ENCODE measurements around the gene FOXA1.
"Not testable (repeated sequence)": the region's sequence is repeated elsewhere in the genome, so short reads cannot be mapped to it uniquely, and the experiment has no call there.

FOXA1 gene

GRCh38 chr14:37588956-37589714 lies 5.9 kb downstream of the FOXA1 start:
- no peak for DNase-seq

- DNase-seq: no peak
These were observed 6.4 kb downstream of the FOXA1 start for GRCh38 chr14:37588667-37588955.

- no peak for DNase-seq
These were observed 7.0 kb downstream of the FOXA1 start for GRCh38 chr14:37587881-37588666.

GRCh38 chr14:37587131-37587803 lies 7.8 kb downstream of the FOXA1 start:
- no peak for DNase-seq

GRCh38 chr14:37586797-37587130 lies 8.3 kb downstream of the FOXA1 start:
- no peak for DNase-seq

GRCh38 chr14:37585971-37586796 lies 8.9 kb downstream of the FOXA1 start:
- DNase-seq: no peak

- DNase-seq: no peak
These were observed 9.9 kb downstream of the FOXA1 start for GRCh38 chr14:37585101-37585511.

- no peak for DNase-seq
These were observed 10.6 kb downstream of the FOXA1 start for GRCh38 chr14:37584211-37585100.

GRCh38 chr14:37583358-37584210 lies 11.5 kb downstream of the FOXA1 start:
- DNase-seq: no peak

GRCh38 chr14:37580146-37580545 lies 14.9 kb downstream of the FOXA1 start:
- no peak for DNase-seq

- DNase-seq: no peak
These were observed 15.8 kb downstream of the FOXA1 start for GRCh38 chr14:37579274-37579673.

GRCh38 chr14:37573356-37573755 lies 21.7 kb downstream of the FOXA1 start:
- DNase-seq: no peak

- DNase-seq: no peak
These were observed 23.7 kb downstream of the FOXA1 start for GRCh38 chr14:37571391-37571790.

- DNase-seq: no peak
These were observed 25.3 kb downstream of the FOXA1 start for GRCh38 chr14:37569729-37570128.

- no peak for DNase-seq
These were observed 28.2 kb downstream of the FOXA1 start for GRCh38 chr14:37566811-37567371.

GRCh38 chr14:37565550-37565949 lies 29.5 kb downstream of the FOXA1 start:
- DNase-seq: no peak

GRCh38 chr14:37563189-37563588 lies 31.9 kb downstream of the FOXA1 start:
- DNase-seq: no peak

GRCh38 chr14:37559386-37559785 lies 35.7 kb downstream of the FOXA1 start:
- DNase-seq: no peak

GRCh38 chr14:37558740-37559139 lies 36.3 kb downstream of the FOXA1 start:
- no peak for DNase-seq

GRCh38 chr14:37555596-37555995 lies 39.5 kb downstream of the FOXA1 start:
- DNase-seq: not testable (repeated sequence)

Data from inflammatory macrophage treated with lipopolysaccharide for 4 hours (primary cell).